GM18526 (cell line): ENCODE measurements around the gene CCNB2.

Experiments
- POLR2A ChIP-seq: IDR thresholded peaks from 3 replicates; pipeline ENCODE4 v1.6.1; 2011; ENCODE audit not compliant: insufficient read length; ENCODE audit errors: extremely low read depth

Gene CCNB2

GRCh38 chr15:59157840-59158700 is 53.1 kb downstream of the CCNB2 start:
- no peak for TF ChIP-seq POLR2A

GRCh38 chr15:59158701-59159034 is 53.7 kb downstream of the CCNB2 start:
- no peak for TF ChIP-seq POLR2A

- TF ChIP-seq POLR2A = no peak
Observed at GRCh38 chr15:59159210-59159609, 54.3 kb downstream of the CCNB2 start.

- no peak for TF ChIP-seq POLR2A
Observed at GRCh38 chr15:59160880-59161593, 56.1 kb downstream of the CCNB2 start.

GRCh38 chr15:59165726-59166125 is 60.8 kb downstream of the CCNB2 start:
- TF ChIP-seq POLR2A = no peak

GRCh38 chr15:59166166-59166565 is 61.2 kb downstream of the CCNB2 start:
- no peak for TF ChIP-seq POLR2A

- no peak for TF ChIP-seq POLR2A
Observed at GRCh38 chr15:59166601-59167265, 61.8 kb downstream of the CCNB2 start.

- TF ChIP-seq POLR2A = no peak
Observed at GRCh38 chr15:59168536-59168935, 63.6 kb downstream of the CCNB2 start.

- no peak for TF ChIP-seq POLR2A
Observed at GRCh38 chr15:59169251-59169708, 64.3 kb downstream of the CCNB2 start.

- no peak for TF ChIP-seq POLR2A
Observed at GRCh38 chr15:59170295-59171066, 65.5 kb downstream of the CCNB2 start.

GRCh38 chr15:59171067-59171397 is 66.1 kb downstream of the CCNB2 start:
- TF ChIP-seq POLR2A = no peak

GRCh38 chr15:59172289-59172901 is 67.4 kb downstream of the CCNB2 start:
- TF ChIP-seq POLR2A = no peak

- no peak for TF ChIP-seq POLR2A
Observed at GRCh38 chr15:59173194-59173593, 68.2 kb downstream of the CCNB2 start.

- TF ChIP-seq POLR2A = no peak
Observed at GRCh38 chr15:59174151-59174834, 69.3 kb downstream of the CCNB2 start.
